GM18499 (cell line): ENCODE results near the gene NEK9.
"Not testable (repeated sequence)": the region's sequence is repeated elsewhere in the genome, so short reads cannot be mapped to it uniquely, and the experiment has no call there.

ENCODE experiments used
- ATAC-seq: cut with Tn5 transposase; IDR thresholded peaks from one replicate; pipeline ENCODE4 v1.9.1; 2021; ENCODE audit warnings: moderate number of reproducible peaks; ENCODE audit not compliant: insufficient read depth, unreplicated experiment

NEK9 gene

DNA sequence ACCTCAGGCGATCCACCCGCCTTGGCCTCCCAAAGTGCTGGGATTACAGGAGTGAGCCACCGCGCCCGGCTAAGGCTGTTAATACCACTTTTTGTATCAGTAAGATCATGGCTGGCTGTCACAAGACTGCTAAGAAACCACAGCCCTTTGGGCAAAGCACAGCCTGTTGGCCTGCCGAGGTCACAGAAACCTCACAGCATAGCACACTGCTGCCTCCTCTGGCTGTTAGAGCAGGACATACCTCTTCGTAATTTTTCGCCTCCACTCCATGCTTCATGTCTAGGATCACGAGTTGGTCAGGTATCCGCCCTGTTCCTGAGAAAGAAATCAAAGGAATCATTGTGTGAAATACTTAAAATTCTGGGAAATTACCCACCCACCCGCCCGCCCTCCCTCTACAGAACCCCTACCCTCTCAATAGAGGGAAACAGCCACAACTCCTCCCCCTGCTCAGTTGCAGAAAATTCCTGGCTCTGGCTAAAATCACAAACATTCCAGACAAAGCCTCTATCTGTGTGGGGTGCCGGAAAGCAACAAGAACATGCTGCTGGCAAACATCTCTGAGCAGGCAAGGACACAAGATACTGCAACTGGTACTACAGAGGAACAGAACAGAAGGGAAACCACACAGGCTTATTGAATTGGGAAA is 20.7 kb upstream of the NEK9 start:
- ATAC-seq, result no peak

DNA sequence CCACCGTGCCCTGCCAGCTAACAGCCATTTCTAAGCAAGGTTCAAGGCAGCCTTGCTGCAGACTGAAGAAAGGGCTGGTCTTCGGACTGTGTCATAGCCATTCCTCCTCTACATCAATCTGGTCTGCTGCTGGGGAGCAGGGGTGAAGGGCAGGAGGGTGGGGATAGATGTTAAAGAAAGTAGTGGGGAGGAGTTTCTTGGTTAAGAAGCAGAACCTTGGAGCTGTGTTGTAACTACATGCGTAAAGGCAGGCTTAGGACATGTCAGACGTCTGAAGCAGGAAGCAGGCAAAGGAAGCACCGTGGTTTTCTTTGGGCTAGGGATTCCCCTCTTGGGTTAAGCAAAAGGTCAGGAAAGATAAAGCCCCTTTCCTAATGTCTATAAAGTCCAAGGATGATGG is 18.1 kb upstream of the NEK9 start:
- no peak for ATAC-seq

DNA sequence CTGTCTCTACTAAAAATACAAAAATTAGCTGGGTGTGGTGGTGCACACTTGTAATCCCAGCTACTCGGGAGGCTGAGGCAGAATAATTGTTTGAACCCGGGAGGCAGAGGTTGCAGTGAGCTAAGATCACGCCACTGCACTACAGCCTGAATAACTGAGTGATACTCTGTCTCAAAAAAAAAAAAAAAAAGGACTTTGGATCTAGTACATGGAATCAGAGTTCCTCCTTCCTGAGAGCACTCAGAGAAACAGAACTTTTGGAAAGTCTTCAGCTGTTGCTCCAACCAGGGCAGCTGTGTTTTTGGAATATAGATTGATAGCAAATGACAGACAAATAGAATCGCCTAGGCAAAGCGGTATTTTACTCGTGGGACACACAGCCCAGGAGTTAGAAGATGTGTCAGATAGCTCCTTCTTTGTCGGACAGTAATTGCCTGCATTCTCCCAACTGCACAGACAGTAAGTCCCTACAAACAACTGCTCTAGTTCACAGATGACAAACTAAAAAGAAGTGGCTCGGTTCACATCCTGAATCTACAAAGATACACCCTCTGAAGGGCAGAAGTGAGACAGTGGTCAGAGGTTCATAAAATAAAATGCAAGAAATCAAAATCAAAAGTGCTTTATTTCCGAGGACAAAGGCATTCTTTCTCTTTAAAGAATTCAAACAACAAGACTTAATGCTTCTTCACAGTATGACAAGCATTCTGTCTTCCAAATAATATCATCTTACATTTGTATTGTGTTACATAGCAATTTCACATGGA is 17.1 kb upstream of the NEK9 start:
- ATAC-seq, result no peak

DNA sequence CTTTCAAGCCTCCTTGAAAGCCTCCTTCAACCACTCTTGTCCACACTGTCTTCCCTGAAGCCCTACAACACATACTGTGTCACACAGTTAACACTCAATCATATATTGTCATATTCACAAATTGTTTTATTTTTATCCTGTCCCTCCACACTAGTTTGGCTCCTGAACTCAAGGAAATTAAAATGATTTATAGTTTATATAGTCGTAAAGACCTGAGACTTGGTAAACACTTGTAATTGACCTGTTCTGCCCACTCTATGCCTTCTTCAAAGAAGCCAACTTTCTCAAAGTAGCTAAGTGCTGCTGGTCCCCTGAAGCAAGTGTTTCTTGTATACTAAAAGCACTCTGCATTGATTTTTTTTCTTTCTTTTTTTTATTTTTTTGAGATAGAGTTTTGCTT is 15.6 kb upstream of the NEK9 start:
- no peak for ATAC-seq

DNA sequence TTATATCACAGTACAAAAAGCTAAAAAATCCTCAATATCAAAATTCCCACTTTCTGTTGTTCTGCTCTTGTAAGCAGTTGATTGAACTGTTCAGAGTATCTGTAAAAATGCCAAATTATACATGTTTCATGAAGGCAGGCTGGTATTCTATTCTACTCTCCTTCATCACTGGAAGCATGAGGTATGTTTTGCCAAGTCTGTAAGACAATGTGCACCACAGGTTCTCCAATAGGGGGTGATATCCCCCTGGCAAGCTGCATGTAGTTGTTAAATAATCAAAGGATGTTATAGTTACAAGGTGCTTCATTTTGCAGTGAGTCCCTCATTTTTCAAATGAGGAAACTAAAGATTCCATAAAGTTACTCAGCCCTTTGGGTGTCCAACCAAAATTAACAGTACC is 15.1 kb upstream of the NEK9 start:
- no peak for ATAC-seq

DNA sequence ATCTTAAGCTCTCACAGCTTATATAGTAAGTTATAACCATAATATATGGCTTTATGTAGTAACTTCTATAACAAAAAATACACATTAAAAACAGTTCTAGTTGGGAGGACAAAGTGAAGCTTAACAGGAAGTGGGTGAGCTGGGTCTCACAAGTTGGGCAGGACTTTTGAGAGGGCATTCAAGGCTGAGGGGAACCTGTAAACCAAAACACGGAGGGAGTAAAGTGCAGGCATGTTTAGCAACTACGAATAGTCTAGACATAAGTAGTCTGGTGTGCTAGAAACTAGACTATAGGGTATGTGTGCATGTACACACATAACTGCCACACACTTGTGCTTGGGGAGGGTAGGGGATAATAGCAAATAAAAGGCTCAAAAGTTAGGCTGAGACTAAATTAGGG is 14.2 kb upstream of the NEK9 start:
- ATAC-seq, result no peak

DNA sequence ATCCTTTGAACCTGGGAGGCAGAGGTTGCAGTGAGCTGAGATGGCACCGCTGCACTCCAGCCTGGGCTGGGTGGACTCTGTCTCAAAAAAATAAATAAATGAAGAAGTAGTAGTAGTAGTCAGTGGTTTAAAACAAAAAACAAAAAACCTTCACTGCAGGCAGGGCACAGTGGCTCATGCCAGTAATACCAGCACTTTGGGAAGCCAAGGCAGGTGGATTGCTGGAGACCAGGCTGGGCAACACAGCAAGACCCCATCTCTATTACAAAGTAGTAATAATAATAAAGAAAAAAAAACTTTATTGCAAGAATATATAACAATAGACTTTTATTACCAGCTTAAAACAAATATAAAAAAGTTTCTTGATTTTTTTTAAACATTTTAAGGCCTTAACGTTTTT is 13.8 kb upstream of the NEK9 start:
- no peak for ATAC-seq

DNA sequence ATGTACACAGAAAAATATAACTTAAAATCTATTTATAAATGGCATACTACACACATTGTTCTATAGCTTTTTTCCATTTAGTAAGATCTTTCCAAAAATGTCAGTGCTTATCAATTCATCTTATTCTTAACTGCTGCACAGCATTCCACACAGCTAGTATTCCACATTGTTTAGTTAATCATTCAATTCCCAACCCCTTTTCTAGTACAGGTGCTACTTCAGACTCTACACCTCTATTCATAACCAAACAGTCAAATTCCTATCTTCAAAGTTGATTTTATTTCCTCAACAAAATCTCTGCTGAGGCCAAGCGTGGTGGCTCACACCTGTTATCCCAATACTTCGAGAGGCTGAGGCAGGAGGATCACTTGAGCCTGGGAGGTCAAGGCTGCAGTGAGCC is 12.3 kb upstream of the NEK9 start:
- ATAC-seq, result no peak

DNA sequence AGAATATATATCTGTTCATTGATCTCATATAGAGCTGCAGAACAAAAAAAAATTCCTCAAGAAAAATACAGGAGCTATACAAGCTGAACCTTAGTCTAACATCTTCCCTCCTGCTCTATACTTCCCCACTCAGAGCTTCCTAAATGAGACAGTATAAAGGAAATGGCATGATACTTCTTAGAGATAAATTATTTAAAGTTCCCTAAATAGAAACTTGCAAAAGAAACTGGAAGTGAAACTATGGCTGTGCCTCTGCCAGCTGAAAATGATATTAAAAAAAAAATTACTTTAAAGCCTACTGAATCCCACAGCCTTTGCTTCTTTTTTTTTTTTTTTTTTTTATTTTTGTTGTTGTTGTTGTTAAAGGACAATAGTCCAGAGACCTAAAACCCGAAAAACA is 11.6 kb upstream of the NEK9 start:
- no peak for ATAC-seq

DNA sequence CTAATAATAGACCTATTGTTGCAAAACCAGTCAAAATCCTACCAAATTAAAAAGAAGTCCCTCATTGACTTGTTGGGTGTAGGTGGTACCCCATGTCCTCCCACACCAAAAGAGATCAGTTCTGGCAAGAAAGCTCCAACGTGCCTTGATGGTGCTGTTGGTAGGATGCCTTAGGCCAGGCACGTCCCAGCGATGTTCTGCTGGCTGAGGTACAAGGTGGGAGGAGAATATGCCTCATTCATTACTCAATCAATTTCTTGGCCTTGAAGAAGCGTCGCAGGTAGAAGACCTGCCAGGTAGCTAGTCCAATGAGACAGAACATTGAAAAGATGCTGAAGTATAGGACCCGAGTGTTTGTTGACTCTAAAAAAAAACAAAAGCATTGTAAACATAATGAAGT is 7.8 kb upstream of the NEK9 start:
- ATAC-seq, result no peak

DNA sequence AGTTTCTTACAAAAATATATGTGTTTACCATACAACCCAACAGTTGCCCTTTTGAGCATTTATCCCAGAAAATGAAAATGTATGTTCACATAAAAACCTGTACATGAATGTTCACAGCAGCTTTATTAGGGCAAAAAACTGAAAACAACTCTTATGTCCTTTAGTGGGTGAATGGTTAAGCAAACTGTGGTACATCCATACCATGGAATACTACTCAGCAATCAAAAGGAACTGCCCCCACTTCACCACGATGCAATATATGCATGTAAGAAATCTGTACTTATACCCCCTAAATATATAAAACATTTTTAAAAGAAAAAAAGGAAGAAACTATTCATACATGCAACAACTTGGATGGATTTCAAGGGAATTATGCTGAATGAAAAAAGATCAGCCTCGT is 6.7 kb upstream of the NEK9 start:
- no peak for ATAC-seq

DNA sequence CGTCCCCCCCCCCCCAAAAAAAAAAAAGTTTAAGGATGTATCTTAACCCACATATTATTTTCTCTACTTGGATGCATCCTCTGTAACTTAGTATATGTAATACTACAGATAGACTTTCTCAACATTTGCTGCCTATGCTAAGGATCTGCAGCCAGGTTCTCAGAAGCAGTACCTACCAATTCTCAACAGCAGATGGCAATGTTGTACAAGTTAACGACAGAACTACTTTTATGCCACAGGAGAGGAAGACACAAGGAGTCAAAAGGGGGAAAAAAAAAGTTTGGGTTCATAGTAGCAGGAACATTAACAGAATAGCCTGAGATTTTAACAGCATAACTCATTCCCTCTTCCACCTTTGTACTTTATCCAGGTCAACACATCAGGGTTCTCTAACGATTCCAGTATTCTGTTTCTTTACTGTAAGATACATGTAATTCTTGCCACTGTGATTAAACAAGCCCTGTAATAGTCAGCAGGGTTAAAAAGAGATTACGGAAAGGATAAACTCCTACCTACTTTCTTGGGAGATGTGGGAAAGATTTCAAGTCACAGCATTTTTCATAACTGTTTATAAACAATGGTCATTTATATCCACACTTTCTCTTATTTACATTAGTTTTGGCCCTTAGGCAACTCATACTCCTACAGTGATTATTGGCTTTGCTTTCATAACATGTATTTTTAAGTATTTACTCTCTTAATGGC is 5.7 kb upstream of the NEK9 start:
- no peak for ATAC-seq

DNA sequence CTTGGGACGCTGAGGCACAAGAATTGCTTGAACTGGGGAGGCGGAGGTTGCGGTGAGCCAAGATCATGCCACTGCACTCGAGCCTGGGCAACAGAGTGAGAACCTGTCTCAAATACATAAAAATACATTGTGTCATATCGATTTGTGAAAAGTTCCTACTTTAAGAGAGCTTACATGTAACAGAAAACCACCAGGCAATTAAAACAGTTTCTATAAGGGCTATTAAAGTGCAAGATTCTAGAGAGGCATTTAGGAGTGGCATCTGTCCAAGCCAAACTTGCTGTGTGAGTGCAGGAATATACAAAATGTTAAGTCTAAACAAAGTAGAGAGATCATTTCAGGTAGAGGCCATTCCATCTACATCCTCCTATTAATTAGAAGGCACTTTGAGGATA is 1.7 kb upstream of the NEK9 start:
- ATAC-seq, result no peak

DNA sequence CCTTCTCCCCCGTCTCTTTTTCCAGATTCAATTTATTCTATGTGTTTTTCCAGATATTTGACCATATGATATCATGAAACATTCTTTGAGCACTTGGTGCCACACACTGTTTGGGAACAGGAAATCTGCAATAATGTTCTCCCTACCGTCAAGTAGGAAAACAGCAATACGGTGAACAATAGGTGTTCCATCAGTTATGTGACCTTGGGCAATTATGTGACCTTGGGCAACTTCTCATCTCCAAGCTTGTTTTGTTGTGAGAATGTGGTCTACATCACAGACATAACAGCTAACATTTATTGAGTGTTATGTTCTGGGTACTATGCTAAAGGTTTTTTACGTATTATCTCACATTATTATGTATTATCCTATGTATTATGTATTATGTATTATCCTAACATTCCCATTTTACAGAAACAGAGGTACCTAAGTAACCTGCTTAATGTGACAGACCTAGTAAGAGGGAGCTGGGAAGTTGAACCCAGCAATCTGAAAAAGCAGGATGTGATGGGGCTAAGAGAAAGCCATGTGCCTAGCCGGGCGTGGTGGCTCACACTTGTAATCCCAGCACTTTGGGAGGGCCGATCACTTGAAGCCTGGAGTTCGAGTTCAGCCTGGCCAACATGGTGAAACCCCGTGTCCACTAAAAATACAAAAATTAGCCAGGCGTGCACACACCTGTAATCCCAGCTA is 1.2 kb upstream of the NEK9 start:
- no peak for ATAC-seq

DNA sequence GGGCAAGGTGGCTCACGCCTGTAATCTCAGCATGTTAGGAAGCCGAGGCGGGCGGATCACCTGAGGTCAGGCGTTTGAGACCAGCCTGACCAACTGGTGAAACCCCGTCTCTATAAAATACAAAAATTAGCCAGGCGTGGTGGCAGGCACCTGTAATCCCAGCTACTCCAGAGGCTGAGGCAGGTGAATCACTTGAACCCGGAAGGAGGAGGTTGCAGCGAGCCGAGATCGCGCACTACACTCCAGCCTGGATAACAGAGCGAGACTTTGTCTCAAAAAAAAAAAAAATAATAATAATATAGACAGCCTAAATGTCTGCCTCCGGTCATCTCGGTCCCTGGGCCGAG is 599 bp upstream of the NEK9 start:
- not testable (repeated sequence) for ATAC-seq

DNA sequence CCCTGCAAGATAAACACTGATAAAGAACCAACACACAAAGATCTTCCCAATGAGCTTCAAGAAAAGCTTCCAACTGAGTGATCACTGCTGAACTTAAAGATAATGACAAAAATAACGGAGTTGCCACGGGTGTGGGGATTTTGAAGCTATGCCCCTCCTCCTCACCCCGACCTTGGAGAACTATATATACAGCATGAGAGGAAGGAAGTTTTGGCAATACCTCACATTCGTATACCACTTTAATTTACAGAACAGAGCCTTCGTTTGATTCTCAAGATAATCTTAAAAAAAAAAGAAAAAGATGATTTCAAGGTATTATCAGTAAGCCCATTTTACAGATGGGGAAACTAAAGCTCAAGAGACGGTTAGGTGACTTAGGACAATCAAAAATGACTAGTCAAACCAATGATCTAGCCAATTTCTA is 715 bp downstream of the NEK9 start:
- ATAC-seq, result no peak

DNA sequence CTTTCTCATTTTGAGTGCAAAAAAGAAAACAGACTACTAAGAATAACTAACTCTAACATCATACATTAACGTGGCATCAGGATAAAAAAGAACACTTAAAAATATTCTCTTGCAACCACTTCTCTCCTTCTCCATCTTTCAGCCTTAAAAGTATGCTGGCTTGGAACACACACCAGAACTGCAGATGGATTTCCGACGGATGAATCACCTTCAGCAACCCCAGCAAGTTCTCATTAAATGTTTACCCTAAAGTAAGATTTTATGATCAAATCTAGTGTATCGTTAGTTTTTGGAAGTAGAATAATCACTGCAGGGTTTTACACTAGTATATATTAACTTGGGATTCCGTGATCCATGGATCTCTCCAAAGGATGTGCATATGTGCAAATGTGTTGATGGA is 1.2 kb downstream of the NEK9 start:
- no peak for ATAC-seq

DNA sequence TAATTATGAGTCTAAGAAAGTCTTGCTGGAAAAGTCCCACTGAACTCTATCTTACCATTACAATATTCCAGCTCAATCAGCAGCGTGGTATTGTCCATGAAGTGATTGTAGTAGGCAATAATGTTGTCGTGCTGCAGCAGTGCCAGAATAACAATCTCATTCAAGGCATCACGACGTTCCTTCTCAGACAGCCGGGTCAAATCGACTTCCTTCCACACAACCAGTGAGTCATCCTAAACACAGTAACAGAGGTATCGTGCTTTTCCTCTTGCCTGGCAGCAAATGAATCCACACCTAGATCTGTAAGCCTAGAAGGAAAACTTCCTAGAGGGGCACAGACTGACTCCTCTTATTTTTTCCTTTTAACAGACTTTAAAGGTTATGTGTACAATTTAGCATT is 2.9 kb downstream of the NEK9 start:
- ATAC-seq, result no peak

DNA sequence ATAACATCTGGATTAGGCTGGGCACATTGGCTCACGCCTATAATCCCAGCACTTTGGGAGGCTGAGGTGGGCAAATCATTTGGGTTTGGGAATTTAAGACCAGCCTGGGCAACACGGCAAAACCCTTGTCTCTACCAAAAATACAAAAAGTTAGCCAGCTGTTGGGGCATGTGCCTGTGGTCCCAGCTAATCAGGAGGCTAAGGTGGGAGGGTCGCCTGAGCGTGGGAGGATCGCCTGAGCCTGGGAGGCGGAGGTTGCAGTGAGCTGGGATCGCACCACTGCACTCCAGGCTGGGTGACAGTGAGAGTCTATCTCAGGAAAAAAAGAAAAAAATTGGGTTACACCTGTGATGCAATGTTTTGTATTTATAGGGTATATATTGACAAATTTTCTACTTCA is 5.3 kb downstream of the NEK9 start:
- no peak for ATAC-seq

DNA sequence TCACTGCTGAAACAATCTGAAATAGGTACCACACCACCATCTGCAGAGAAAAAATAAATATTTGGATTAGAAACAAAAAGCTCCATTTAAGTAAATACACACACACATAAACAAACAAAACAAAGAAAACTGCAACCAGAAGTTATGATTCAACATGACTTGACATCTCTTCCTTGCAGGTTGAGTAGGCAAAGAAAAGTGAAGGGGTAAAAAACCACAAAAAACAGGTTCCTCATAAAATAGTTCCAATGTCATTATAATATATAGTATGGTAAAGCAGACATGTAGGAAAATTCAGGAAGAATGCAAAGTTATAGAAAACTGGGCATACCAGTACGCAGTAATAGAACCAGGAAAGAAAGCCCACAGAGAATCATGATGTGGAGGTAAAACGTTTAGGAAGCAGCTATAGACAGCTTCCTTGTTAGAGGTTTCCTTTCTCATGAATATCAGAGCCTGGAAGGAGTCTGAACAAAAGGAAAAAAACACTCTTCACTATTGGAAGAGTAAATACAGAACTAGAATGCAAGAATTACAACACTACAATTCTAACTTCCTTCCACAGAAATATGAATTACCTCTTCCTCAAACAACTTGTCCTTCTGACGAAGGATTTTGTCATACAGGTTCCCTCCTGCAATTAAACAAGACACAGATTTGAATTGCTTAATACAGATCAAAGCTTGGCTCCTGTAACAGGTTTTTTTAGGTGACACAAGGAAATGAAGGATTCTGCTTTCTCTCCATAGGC is 6.1 kb downstream of the NEK9 start:
- ATAC-seq, result no peak

DNA sequence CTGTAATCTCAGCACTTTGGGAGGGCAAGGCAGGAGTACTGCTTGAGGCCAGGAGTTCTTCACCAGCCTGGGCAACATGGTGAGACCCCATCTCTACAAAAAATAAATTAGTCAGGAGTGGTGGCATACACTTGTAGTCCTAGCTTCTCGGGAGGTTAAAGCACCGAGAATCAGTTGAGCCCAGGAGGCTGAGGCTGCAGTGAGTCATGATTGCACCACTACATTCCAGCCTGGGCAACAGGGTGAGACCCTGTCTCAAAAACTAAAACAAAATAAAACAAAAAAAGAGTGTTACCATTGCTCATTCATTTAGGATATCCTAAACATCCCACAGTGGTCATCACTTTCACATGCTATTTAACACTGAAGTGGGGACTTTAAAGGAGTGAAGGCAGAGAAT is 7.8 kb downstream of the NEK9 start:
- ATAC-seq, result no peak
